Coronary artery (tissue), 2 donors: ENCODE measurements around the gene RPL39L.

ENCODE experiments used
- DNase-seq: peaks from one replicate; pipeline ENCODE4 v3.0.0-alpha.2; 2017; ENCODE audit warnings: low spot score
- H3K27ac ChIP-seq, 2 donors: fragments of 200-600 bp; sonication (generic); one replicate each; pipeline ENCODE4 v1.5.1; 2016 to 2019
- H3K4me3 ChIP-seq: fragments of 200-600 bp; sonication (generic); 2 replicates; pipeline ENCODE4 v1.5.1; 2016; ENCODE audit warnings: mild to moderate bottlenecking, moderate library complexity
- TF ChIP-seq, protein P1 (sequence below): fragments of 200-600 bp; sonication (generic); IDR thresholded peaks from one replicate; pipeline ENCODE4 v1.5.1; 2019; ENCODE audit warnings: antibody characterized with exemption

RPL39L gene

DNA sequence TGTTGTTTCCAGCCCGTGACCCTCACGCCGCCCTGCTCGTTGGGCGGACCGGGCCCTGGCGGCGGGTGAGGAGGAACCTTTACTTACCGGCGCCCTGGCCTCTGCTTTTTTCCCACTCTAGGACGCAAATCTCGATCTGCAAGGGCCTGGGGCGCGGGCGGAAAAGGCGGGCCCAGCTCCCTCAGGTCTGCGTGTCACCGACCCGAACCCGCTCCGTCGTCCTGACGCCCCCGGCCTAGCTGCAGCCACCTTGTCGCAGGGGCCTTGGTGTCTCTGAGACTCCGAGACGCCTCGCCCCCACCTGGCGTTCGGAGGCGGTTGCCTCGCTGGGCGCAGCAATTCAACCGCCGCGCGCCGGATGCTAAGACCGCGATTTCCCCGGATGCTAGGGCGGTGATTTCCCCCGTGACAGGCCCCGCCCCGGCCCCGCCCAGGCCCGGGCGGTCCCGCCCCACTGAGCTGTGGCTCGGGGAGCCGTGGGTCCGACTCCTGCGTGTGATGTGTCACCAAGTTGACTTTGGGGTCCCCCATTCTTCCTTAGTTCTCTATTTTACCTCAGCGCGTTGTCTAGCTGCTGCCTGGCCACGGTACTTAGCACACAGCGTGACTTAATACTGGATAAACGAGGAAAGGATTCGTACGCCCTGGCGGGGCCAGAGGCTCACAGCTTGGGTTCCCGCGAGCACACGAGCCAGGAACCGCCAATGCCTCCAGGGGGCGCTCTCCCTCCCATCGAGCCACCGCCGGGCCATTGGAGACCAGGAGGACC, at the start of gene RPL39L:
Gene RPL39L (minus strand): TSS at position 371 of the 769 bp plus-strand sequence. CDS start 18,196 bp downstream, outside the sequence.
- TF ChIP-seq, protein P1, sequence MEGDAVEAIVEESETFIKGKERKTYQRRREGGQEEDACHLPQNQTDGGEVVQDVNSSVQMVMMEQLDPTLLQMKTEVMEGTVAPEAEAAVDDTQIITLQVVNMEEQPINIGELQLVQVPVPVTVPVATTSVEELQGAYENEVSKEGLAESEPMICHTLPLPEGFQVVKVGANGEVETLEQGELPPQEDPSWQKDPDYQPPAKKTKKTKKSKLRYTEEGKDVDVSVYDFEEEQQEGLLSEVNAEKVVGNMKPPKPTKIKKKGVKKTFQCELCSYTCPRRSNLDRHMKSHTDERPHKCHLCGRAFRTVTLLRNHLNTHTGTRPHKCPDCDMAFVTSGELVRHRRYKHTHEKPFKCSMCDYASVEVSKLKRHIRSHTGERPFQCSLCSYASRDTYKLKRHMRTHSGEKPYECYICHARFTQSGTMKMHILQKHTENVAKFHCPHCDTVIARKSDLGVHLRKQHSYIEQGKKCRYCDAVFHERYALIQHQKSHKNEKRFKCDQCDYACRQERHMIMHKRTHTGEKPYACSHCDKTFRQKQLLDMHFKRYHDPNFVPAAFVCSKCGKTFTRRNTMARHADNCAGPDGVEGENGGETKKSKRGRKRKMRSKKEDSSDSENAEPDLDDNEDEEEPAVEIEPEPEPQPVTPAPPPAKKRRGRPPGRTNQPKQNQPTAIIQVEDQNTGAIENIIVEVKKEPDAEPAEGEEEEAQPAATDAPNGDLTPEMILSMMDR: peak; percentile 70
- H3K27ac ChIP-seq: peak within 1 kb of the TSS; percentile 29 to 81
- peak; percentile 87 for DNase-seq

DNA sequence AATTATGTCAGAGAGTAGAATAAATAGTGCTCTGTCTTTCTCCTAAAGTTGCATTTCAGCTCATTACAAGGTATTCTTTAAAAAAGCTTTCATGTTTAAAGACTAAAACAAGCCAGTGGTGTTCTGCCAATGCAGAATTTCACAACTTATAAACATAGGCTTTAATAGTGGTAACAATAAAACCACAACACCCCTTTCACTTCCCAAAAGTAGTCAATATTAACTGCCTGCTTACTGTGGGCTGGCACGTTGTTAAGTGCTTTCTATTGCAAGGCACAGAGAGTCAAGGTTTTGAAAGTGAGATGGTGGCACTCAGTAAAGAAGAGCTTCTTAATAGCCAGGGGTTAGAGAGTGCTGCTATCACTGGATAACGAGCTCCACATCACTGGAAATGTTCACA, 49.6 kb upstream of the RPL39L start:
- Histone ChIP-seq H3K27ac (peak overlapping the region; percentile 46 to 54), H3K4me3 (no peak overlapping the region)
- DNase-seq: no peak
- TF ChIP-seq, protein P1: no peak

More for the DNA sequence above, at the start of gene RPL39L:
- H3K4me3 ChIP-seq: peak within 1 kb of the TSS; percentile 75

DNA sequence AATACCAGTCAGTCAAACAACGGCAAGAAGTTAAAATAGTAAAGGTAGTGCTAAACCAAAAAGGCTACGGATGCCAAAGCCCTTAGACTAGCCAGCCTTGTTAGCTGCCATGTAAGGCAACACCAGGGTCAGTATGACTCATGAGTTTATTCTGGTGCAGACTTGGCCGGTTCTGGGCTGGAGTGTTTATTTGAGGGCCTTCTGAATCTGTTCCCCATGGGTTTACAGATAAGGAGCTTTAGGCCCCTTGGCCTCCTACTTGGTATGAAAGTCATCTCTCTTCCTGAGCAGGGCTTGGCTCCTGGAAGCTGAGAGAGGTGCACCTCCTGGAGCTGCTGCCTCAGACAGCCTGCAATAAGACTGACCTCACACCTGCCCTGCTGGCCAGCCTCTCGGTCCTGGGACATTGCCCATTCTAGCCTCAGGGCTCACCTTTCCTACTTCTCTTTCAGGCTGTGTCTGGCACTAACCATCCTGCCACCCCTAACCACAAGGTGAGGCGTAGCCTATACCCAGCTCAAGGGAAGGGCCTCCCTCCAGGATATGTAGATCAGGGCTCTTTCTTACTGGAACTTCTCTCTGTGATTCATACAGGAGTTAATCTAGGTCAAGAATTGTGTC, 47.6 kb upstream of the RPL39L start:
- peak overlapping the region; percentile 81 to 90 for H3K27ac ChIP-seq
- H3K4me3 ChIP-seq: no peak overlapping the region
- DNase-seq: peak; percentile 85
- TF ChIP-seq, protein P1: no peak

DNA sequence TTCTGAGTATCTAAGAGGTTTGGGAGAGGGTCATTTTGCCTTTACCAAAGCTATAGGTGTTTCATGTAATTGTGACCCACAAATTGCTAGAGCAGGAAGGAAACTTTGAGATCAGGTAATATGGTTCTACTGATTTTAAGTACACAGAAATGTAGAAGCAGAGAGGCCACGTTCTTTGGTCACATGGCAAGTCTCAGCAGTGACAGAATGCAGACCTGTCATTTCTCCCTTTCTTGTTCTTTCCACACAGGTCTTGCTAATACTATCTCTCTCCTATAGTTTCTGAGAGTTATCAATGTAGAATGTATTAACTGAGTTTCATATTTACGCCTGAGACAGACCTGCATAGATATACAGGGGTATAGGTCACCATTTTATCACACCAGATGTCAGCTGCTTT, 47.1 kb upstream of the RPL39L start:
- Histone ChIP-seq H3K27ac (peak overlapping the region; percentile 81 to 90), H3K4me3 (no peak overlapping the region)
- TF ChIP-seq, protein P1: no peak
- DNase-seq: no peak

DNA sequence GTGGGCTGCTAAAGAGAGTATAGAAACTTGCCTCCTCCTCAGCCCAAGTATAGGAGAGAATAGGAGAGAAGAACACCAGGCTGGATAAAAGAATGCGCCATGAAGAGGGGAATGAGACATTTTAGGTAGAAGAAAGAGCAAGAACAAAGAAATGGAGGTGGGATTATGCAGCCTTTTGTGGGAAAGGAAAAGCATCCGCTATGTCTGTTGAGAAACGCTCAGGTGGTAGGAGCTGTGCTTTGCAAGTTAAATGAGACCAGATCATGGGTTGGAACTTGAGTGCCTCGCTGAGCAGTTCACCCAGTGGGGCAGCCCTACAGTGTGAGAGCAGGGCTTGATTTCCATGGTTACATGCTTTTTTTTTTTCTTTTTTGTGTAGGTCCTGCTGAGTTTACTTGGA, 46.5 kb upstream of the RPL39L start:
- Histone ChIP-seq H3K4me3 (no peak overlapping the region), H3K27ac (peak overlapping the region; percentile 81 to 90)
- no peak for DNase-seq
- TF ChIP-seq, protein P1: no peak

DNA sequence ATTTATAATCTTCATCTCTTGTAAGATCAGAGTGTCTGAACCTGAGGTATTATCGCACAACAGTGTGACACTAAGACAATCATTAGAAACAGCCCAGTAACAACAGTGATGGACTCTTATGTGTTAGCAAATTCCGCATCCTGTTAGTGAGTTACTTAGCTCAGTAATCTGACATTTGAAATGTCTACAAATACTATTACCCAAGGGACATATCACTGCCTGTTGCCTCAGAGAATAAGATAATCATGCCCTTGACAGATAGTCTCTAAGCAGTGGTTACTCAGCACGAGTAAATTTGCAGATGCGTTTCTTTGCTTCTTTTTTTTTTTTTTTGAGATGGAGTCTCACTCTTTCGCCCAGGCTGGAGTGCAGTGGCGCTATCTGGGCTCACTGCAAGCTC, 44.6 kb upstream of the RPL39L start:
- H3K4me3 ChIP-seq: no peak overlapping the region
- H3K27ac ChIP-seq: no peak overlapping the region
- TF ChIP-seq, protein P1: no peak
- DNase-seq: no peak
